SK-N-SH treated with all-trans-retinoic acid at 6 μM for 48 hours (cell line): Measurements from ENCODE around the gene RPS5.

ENCODE experiments used
- ATAC-seq: fragments of 200-7000 bp; cut with Tn5 transposase; 3 replicates; pipeline ENCODE4 v1.9.1; 2020; ENCODE audit warnings: mild to moderate bottlenecking, moderate library complexity
- ARNTL ChIP-seq: fragments of 450-650 bp; formaldehyde crosslinking; IDR thresholded peaks from 2 replicates; pipeline ENCODE4 v1.5.0; 2020; ENCODE audit warnings: low read depth, mild to moderate bottlenecking, moderate library complexity, borderline replicate concordance
- BACH2 ChIP-seq: fragments of 250-450 bp; sonication (Bioruptor Pico); IDR thresholded peaks from 2 replicates; pipeline ENCODE4 v1.9.0; 2021; ENCODE audit warnings: mild to moderate bottlenecking, borderline replicate concordance
- CREB5 ChIP-seq: fragments of 250-450 bp; sonication (Bioruptor Pico); IDR thresholded peaks from 2 replicates; pipeline ENCODE4 v1.5.1; 2020; ENCODE audit warnings: low read depth, mild to moderate bottlenecking, moderate library complexity
- CSDC2 ChIP-seq: fragments of 250-450 bp; sonication (Bioruptor Pico); IDR thresholded peaks from 2 replicates; pipeline ENCODE4 v1.5.0; 2020; ENCODE audit warnings: mild to moderate bottlenecking, moderate library complexity
- CSRNP3 ChIP-seq: fragments of 250-450 bp; sonication (Bioruptor Pico); IDR thresholded peaks from 2 replicates; pipeline ENCODE4 v1.5.1; 2021; ENCODE audit warnings: mild to moderate bottlenecking, moderate library complexity
- ESRRG ChIP-seq: fragments of 250-450 bp; sonication (Bioruptor Pico); IDR thresholded peaks from 2 replicates; pipeline ENCODE4 v1.6.1; 2021; ENCODE audit warnings: mild to moderate bottlenecking
- GLIS3 ChIP-seq: fragments of 250-450 bp; sonication (Bioruptor Pico); IDR thresholded peaks from 2 replicates; pipeline ENCODE4 v1.5.0; 2020; ENCODE audit warnings: mild to moderate bottlenecking, moderate library complexity
- ISL1 ChIP-seq: fragments of 250-450 bp; sonication (Bioruptor Pico); IDR thresholded peaks from 2 replicates; pipeline ENCODE4 v2.1.2; 2022; ENCODE audit warnings: mild to moderate bottlenecking, moderate library complexity
- OSR1 ChIP-seq: fragments of 250-450 bp; sonication (Bioruptor Pico); IDR thresholded peaks from 2 replicates; pipeline ENCODE4 v1.8.0; 2022; ENCODE audit warnings: moderate library complexity, mild to moderate bottlenecking, inconsistent platforms
- PATZ1 ChIP-seq: fragments of 250-450 bp; sonication (Bioruptor Pico); IDR thresholded peaks from 2 replicates; pipeline ENCODE4 v1.8.0; 2020; ENCODE audit warnings: mild to moderate bottlenecking, moderate library complexity, borderline replicate concordance
- TCF4 ChIP-seq: fragments of 250-450 bp; sonication (Bioruptor Pico); IDR thresholded peaks from 2 replicates; pipeline ENCODE4 v1.8.0; 2021; ENCODE audit warnings: mild to moderate bottlenecking, moderate library complexity, borderline replicate concordance
- TOX ChIP-seq: fragments of 250-450 bp; sonication (Bioruptor Pico); IDR thresholded peaks from 2 replicates; pipeline ENCODE4 v1.8.0; 2021; ENCODE audit warnings: mild to moderate bottlenecking, moderate library complexity, borderline replicate concordance
- TSHZ2 ChIP-seq: fragments of 250-450 bp; sonication (Bioruptor Pico); IDR thresholded peaks from 2 replicates; pipeline ENCODE4 v1.5.0; 2020; ENCODE audit warnings: mild to moderate bottlenecking, moderate library complexity
- ZC3H10 ChIP-seq: fragments of 250-450 bp; sonication (Bioruptor Pico); IDR thresholded peaks from 2 replicates; pipeline ENCODE4 v1.5.1; 2021; ENCODE audit warnings: mild to moderate bottlenecking, moderate library complexity
- ZFP3 ChIP-seq: fragments of 250-450 bp; sonication (Bioruptor Pico); IDR thresholded peaks from 2 replicates; pipeline ENCODE4 v1.5.0; 2020; ENCODE audit warnings: mild to moderate bottlenecking, moderate library complexity
- ZFP30 ChIP-seq: fragments of 450-650 bp; formaldehyde crosslinking; IDR thresholded peaks from 2 replicates; pipeline ENCODE4 v1.5.0; 2022; ENCODE audit warnings: mild to moderate bottlenecking, moderate library complexity
- ZNF565 ChIP-seq: fragments of 450-650 bp; formaldehyde crosslinking; conservative IDR thresholded peaks from 2 replicates; pipeline ENCODE4 v1.5.0; 2020; ENCODE audit warnings: low read depth, mild to moderate bottlenecking, moderate library complexity
- ZNF70 ChIP-seq: fragments of 450-650 bp; formaldehyde crosslinking; IDR thresholded peaks from 2 replicates; pipeline ENCODE4 v1.5.0; 2020; ENCODE audit warnings: mild to moderate bottlenecking, moderate library complexity
- ZNF8 ChIP-seq: fragments of 450-650 bp; formaldehyde crosslinking; IDR thresholded peaks from 2 replicates; pipeline ENCODE4 v1.5.0; 2020; ENCODE audit warnings: mild to moderate bottlenecking, moderate library complexity

The RPS5 gene

GRCh38 chr19:58350001-58350861 lies 36.8 kb upstream of the RPS5 start:
- TF ChIP-seq CSDC2 (CRISPR knock-in tag), result no peak
- TF ChIP-seq ZNF8 (CRISPR knock-in tag), result no peak
- TF ChIP-seq CSRNP3 (CRISPR knock-in tag), result no peak
- TF ChIP-seq ZC3H10, result no peak
- ATAC-seq, result no peak

- TF ChIP-seq ZFP30 (CRISPR knock-in tag), result no peak
- ATAC-seq, result no peak
These were observed 36.1 kb upstream of the RPS5 start for GRCh38 chr19:58350871-58351557.

GRCh38 chr19:58351558-58351878 lies 35.6 kb upstream of the RPS5 start:
- TF ChIP-seq CSRNP3 (CRISPR knock-in tag) (no peak), ARNTL (CRISPR knock-in tag) (no peak), ZC3H10 (no peak), CSDC2 (CRISPR knock-in tag) (no peak), ZFP30 (CRISPR knock-in tag) (no peak), BACH2 (no peak), ZNF70 (CRISPR knock-in tag) (no peak), TSHZ2 (CRISPR knock-in tag) (no peak), GLIS3 (CRISPR knock-in tag) (no peak), ESRRG (CRISPR knock-in tag) (no peak), OSR1 (CRISPR knock-in tag) (no peak), TCF4 (CRISPR knock-in tag) (no peak), ZNF565 (CRISPR knock-in tag) (no peak)
- no peak for ATAC-seq

GRCh38 chr19:58351990-58352755 lies 34.9 kb upstream of the RPS5 start:
- no peak for ATAC-seq
- no peak for TF ChIP-seq CREB5
- TF ChIP-seq ZNF8 (CRISPR knock-in tag), result no peak
- TF ChIP-seq ZNF565 (CRISPR knock-in tag), result no peak
- TF ChIP-seq ISL1 (CRISPR knock-in tag), result no peak
- no peak for TF ChIP-seq OSR1 (CRISPR knock-in tag)
- TF ChIP-seq ZFP30 (CRISPR knock-in tag), result no peak
- no peak for TF ChIP-seq TSHZ2 (CRISPR knock-in tag)
- TF ChIP-seq ZNF70 (CRISPR knock-in tag), result no peak
- TF ChIP-seq TOX (CRISPR knock-in tag), result no peak
- TF ChIP-seq ZC3H10, result no peak
- no peak for TF ChIP-seq ZFP3
- TF ChIP-seq PATZ1 (CRISPR knock-in tag), result no peak
